ENCODE measurements around the gene UBL3.

UBL3 gene

DNA sequence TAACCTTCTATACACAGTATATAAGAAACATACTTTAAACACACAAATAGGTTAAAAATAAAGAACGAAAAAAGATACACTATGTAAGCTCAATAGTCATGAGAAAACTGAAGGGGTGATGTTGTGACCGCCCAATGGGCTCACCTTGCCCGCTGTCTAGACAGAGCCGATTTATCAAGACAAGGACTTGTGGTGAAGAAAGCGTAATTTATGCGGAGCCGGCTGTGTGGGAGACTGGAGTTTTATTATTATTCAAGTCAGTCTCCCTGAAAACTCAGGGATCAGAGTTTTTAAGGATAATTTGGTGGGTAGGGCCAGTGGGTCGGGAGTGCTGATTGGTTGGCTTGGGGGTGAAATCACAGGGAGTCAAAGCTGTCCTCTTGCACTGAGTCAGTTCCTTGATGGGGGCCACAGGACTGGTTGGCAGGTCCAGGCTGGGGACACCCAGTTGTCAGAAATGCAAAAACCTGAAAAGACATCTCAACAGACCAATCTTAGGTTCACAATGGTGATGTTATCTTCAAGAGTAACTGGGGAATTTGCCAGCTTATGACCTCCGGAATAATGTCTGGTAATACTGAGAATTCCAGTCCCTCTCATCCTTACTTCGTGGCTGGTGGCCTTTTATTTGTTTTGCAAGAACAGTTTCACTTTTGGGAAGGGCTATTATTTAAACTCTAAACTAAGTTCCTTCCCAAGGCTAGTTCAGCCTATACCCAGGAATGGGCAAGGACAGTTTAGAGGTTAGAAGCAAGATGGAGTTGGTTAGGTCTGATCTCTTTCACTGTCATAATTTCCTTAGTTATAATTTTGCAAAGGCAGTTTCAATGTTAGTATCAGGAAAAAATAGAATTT, 96.6 kb downstream of the UBL3 start:
- H3K9ac ChIP-seq (ENCODE audit: low read length in 5 of 5), result no peak overlapping the region
- no peaks in the 10 kb centered on the region for H3K36me3 ChIP-seq (ENCODE audit: control insufficient read depth in 5 of 5, insufficient read depth in 5 of 5, low read length in 5 of 5)
- H3K4me1 ChIP-seq (ENCODE audit: control insufficient read depth in 5 of 5, insufficient read depth in 5 of 5, low read length in 5 of 5), result peaks cover 0 to 5% (median 3%) of the 10 kb centered on the region in 5 donors
- H3K27ac ChIP-seq (ENCODE audit: low read depth, low read length), result no peak overlapping the region
- no peaks in the 10 kb centered on the region for H3K9me3 ChIP-seq (ENCODE audit: control insufficient read depth in 5 of 5, low read length in 5 of 5)
- no peaks in the 10 kb centered on the region for H3K27me3 ChIP-seq (ENCODE audit: control insufficient read depth in 5 of 5, insufficient read depth in 4 of 5, low read length in 5 of 5)
- H3K4me3 ChIP-seq (ENCODE audit: low read depth in 1 of 5, low read length in 5 of 5), result no peak overlapping the region

DNA sequence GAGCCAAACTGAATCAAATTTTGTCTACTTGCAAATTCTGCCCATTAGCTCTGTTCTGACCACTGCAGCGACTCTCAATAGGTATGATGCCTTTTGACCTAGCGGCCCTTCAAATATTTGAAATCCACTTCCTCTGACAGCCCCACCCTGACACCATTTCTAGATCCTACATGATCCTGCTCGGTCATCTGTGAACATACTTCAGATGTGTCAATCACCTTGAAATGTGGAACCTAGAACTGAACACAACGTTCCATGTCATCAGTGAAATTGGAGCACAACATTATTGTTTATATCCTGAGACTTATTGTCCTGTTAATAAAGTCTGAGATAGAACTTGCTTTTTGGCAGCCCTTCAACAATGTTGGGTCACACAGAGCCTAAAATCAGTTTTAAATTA, 98.2 kb downstream of the UBL3 start:
- Histone ChIP-seq H3K4me3 (ENCODE audit: low read depth in 1 of 5, low read length in 5 of 5) (no peak overlapping the region), H3K9ac (ENCODE audit: low read length in 5 of 5) (no peak overlapping the region), H3K36me3 (ENCODE audit: control insufficient read depth in 5 of 5, insufficient read depth in 5 of 5, low read length in 5 of 5) (no peaks in the 10 kb centered on the region), H3K27ac (ENCODE audit: low read depth, low read length) (no peak overlapping the region), H3K27me3 (ENCODE audit: control insufficient read depth in 5 of 5, insufficient read depth in 4 of 5, low read length in 5 of 5) (no peaks in the 10 kb centered on the region), H3K4me1 (ENCODE audit: control insufficient read depth in 5 of 5, insufficient read depth in 5 of 5, low read length in 5 of 5) (peaks cover 0 to 5% (median 3%) of the 10 kb centered on the region in 5 donors), H3K9me3 (ENCODE audit: control insufficient read depth in 5 of 5, low read length in 5 of 5) (no peaks in the 10 kb centered on the region)

DNA sequence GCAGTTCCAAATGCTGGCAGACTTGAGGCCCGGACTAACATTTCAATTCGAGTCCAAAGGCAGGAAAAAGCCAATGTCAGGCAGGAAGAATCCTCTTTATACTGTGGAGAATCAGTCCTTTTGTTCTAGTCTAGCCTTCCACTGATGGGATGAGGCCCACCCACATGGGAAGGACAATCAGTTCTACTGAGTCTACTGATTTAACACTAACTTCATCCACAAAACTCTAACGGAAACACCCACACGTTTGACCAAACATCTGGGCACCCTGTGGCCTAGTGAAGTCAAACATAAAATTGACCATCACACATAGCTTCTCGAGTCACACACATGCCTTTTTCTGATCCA, 100.3 kb downstream of the UBL3 start:
- peaks cover 0 to 5% (median 3%) of the 10 kb centered on the region in 5 donors for H3K4me1 ChIP-seq (ENCODE audit: control insufficient read depth in 5 of 5, insufficient read depth in 5 of 5, low read length in 5 of 5)
- H3K36me3 ChIP-seq (ENCODE audit: control insufficient read depth in 5 of 5, insufficient read depth in 5 of 5, low read length in 5 of 5), result no peaks in the 10 kb centered on the region
- no peak overlapping the region for H3K27ac ChIP-seq (ENCODE audit: low read depth, low read length)
- H3K27me3 ChIP-seq (ENCODE audit: control insufficient read depth in 5 of 5, insufficient read depth in 4 of 5, low read length in 5 of 5), result peaks cover 0 to 2% (median 0%) of the 10 kb centered on the region in 5 donors
- H3K4me3 ChIP-seq (ENCODE audit: low read depth in 1 of 5, low read length in 5 of 5), result no peak overlapping the region
- H3K9me3 ChIP-seq (ENCODE audit: control insufficient read depth in 5 of 5, low read length in 5 of 5), result no peaks in the 10 kb centered on the region
- H3K9ac ChIP-seq (ENCODE audit: low read length in 5 of 5), result no peak overlapping the region

GRCh38 chr13:29749401-29750182, 100.8 kb downstream of the UBL3 start:
- peaks cover 0 to 5% (median 3%) of the 10 kb centered on the region in 5 donors for H3K4me1 ChIP-seq (ENCODE audit: control insufficient read depth in 5 of 5, insufficient read depth in 5 of 5, low read length in 5 of 5)
- no peak overlapping the region for H3K4me3 ChIP-seq (ENCODE audit: low read depth in 1 of 5, low read length in 5 of 5)
- H3K9ac ChIP-seq (ENCODE audit: low read length in 5 of 5), result no peak overlapping the region
- no peaks in the 10 kb centered on the region for H3K36me3 ChIP-seq (ENCODE audit: control insufficient read depth in 5 of 5, insufficient read depth in 5 of 5, low read length in 5 of 5)
- H3K9me3 ChIP-seq (ENCODE audit: control insufficient read depth in 5 of 5, low read length in 5 of 5), result no peaks in the 10 kb centered on the region
- H3K27me3 ChIP-seq (ENCODE audit: control insufficient read depth in 5 of 5, insufficient read depth in 4 of 5, low read length in 5 of 5), result peaks cover 0 to 2% (median 0%) of the 10 kb centered on the region in 5 donors
- H3K27ac ChIP-seq (ENCODE audit: low read depth, low read length), result no peak overlapping the region

DNA sequence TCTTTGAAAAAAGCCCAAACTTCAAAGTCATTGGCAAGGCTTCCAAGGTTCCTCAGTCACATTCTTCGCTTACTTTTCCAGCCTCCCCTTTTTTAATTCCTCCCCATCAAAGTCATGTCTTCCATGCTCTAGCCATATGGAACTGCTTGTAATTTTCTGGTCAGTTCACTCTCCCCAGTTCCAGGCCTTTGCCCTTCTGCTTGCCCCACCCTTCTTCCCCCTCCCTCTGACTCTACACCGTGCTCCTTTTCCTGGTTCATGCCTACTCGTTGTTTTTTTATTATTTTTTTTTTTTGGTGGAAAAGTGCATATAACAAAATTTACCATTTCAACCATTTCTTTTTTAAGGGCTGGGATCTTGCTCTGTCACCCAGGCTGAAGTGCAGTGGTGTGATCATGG, 102.3 kb downstream of the UBL3 start:
- H3K9me3 ChIP-seq (ENCODE audit: control insufficient read depth in 5 of 5, low read length in 5 of 5), result no peaks in the 10 kb centered on the region
- no peak overlapping the region for H3K9ac ChIP-seq (ENCODE audit: low read length in 5 of 5)
- H3K36me3 ChIP-seq (ENCODE audit: control insufficient read depth in 5 of 5, insufficient read depth in 5 of 5, low read length in 5 of 5), result no peaks in the 10 kb centered on the region

GRCh38 chr13:29746148-29746677, 104.2 kb downstream of the UBL3 start:
- H3K27me3 ChIP-seq (ENCODE audit: control insufficient read depth in 5 of 5, insufficient read depth in 4 of 5, low read length in 5 of 5), result peaks cover 0 to 2% (median 0%) of the 10 kb centered on the region in 5 donors
- H3K36me3 ChIP-seq (ENCODE audit: control insufficient read depth in 5 of 5, insufficient read depth in 5 of 5, low read length in 5 of 5), result no peaks in the 10 kb centered on the region
- no peak overlapping the region for H3K4me3 ChIP-seq (ENCODE audit: low read depth in 1 of 5, low read length in 5 of 5)
- H3K27ac ChIP-seq (ENCODE audit: low read depth, low read length), result no peak overlapping the region
- no peaks in the 10 kb centered on the region for H3K9me3 ChIP-seq (ENCODE audit: control insufficient read depth in 5 of 5, low read length in 5 of 5)
- H3K9ac ChIP-seq (ENCODE audit: low read length in 5 of 5), result no peak overlapping the region
- peaks cover 0 to 15% (median 10%) of the 10 kb centered on the region in 5 donors for H3K4me1 ChIP-seq (ENCODE audit: control insufficient read depth in 5 of 5, insufficient read depth in 5 of 5, low read length in 5 of 5)

More for the DNA sequence above, 102.3 kb downstream of the UBL3 start:
- H3K27ac ChIP-seq (ENCODE audit: low read depth, low read length), result no peak overlapping the region
- H3K27me3 ChIP-seq (ENCODE audit: control insufficient read depth in 5 of 5, insufficient read depth in 4 of 5, low read length in 5 of 5), result peaks cover 0 to 2% (median 0%) of the 10 kb centered on the region in 5 donors
- H3K4me1 ChIP-seq (ENCODE audit: control insufficient read depth in 5 of 5, insufficient read depth in 5 of 5, low read length in 5 of 5), result peaks cover 0 to 9% (median 6%) of the 10 kb centered on the region in 5 donors
- H3K4me3 ChIP-seq (ENCODE audit: low read depth in 1 of 5, low read length in 5 of 5), result no peak overlapping the region

DNA sequence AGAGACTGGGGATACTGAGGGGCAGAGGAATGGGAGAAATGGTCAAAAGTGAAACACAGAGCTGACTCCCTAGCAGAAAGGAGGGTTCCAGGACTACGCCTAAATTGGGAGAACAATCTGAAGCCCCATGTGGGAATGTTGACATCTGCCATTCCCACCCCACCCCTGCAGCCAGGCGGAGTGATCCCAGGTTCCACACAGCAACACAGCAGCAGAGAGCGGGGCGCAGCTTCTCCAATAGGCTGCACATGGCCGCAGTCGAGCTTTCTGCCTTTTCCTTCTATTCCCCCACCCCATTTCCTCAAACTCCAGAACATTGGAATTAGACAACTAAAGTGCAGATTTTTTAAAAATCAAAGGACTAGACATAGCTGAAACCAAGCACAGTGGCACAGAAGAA, 104.7 kb downstream of the UBL3 start:
- Histone ChIP-seq H3K27me3 (ENCODE audit: control insufficient read depth in 5 of 5, insufficient read depth in 4 of 5, low read length in 5 of 5) (peaks cover 0 to 2% (median 0%) of the 10 kb centered on the region in 5 donors), H3K9ac (ENCODE audit: low read length in 5 of 5) (no peak overlapping the region), H3K27ac (ENCODE audit: low read depth, low read length) (no peak overlapping the region), H3K4me3 (ENCODE audit: low read depth in 1 of 5, low read length in 5 of 5) (no peak overlapping the region), H3K4me1 (ENCODE audit: control insufficient read depth in 5 of 5, insufficient read depth in 5 of 5, low read length in 5 of 5) (peaks cover 0 to 16% (median 10%) of the 10 kb centered on the region in 5 donors), H3K36me3 (ENCODE audit: control insufficient read depth in 5 of 5, insufficient read depth in 5 of 5, low read length in 5 of 5) (no peaks in the 10 kb centered on the region), H3K9me3 (ENCODE audit: control insufficient read depth in 5 of 5, low read length in 5 of 5) (no peaks in the 10 kb centered on the region)

- H3K9ac ChIP-seq (ENCODE audit: low read length in 5 of 5), result peak overlapping the region in 1 of 5 donors; percentile 10
- H3K4me3 ChIP-seq (ENCODE audit: low read depth in 1 of 5, low read length in 5 of 5), result peak overlapping the region in 4 of 5 donors; percentile 1 to 58 (median 11)
- H3K4me1 ChIP-seq (ENCODE audit: control insufficient read depth in 5 of 5, insufficient read depth in 5 of 5, low read length in 5 of 5), result peaks cover 0 to 12% (median 6%) of the 10 kb centered on the region in 5 donors
- H3K27me3 ChIP-seq (ENCODE audit: control insufficient read depth in 5 of 5, insufficient read depth in 4 of 5, low read length in 5 of 5), result peaks cover 0 to 2% (median 0%) of the 10 kb centered on the region in 5 donors
- no peak overlapping the region for H3K27ac ChIP-seq (ENCODE audit: low read depth, low read length)
- H3K36me3 ChIP-seq (ENCODE audit: control insufficient read depth in 5 of 5, insufficient read depth in 5 of 5, low read length in 5 of 5), result no peaks in the 10 kb centered on the region
- H3K9me3 ChIP-seq (ENCODE audit: control insufficient read depth in 5 of 5, low read length in 5 of 5), result no peaks in the 10 kb centered on the region
Observed at GRCh38 chr13:29743201-29743786, 107.1 kb downstream of the UBL3 start.

DNA sequence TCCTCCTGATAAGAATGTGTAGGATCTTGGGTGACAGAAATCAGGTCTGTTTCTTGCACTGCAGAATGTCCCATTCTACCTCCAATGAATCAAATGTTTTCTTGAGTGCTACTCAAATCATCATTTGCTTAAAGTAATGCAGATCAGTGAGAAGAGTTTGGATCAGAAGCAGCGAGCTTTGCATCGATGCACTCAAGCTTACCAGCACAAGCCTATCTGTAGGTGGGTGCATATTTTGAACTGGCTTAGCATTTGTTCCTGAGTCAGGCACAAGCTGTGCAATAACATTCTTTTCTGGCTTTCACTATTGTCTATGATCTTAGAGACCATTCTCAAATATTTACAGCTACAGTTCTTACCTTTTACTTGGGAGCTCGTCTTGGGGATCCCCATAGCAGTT, 109.5 kb downstream of the UBL3 start:
- H3K4me3 ChIP-seq (ENCODE audit: low read depth in 1 of 5, low read length in 5 of 5), result no peak overlapping the region
- no peak overlapping the region for H3K9ac ChIP-seq (ENCODE audit: low read length in 5 of 5)
- peaks cover 0 to 2% (median 0%) of the 10 kb centered on the region in 5 donors for H3K27me3 ChIP-seq (ENCODE audit: control insufficient read depth in 5 of 5, insufficient read depth in 4 of 5, low read length in 5 of 5)
- no peaks in the 10 kb centered on the region for H3K36me3 ChIP-seq (ENCODE audit: control insufficient read depth in 5 of 5, insufficient read depth in 5 of 5, low read length in 5 of 5)
- peaks cover 0 to 12% (median 6%) of the 10 kb centered on the region in 5 donors for H3K4me1 ChIP-seq (ENCODE audit: control insufficient read depth in 5 of 5, insufficient read depth in 5 of 5, low read length in 5 of 5)
- H3K27ac ChIP-seq (ENCODE audit: low read depth, low read length), result no peak overlapping the region
- no peaks in the 10 kb centered on the region for H3K9me3 ChIP-seq (ENCODE audit: control insufficient read depth in 5 of 5, low read length in 5 of 5)

All from subcutaneous abdominal adipose tissue (tissue), 5 donors.